HG03378 (cell line): ENCODE data around the gene CLDN1.
"Not testable (repeated sequence)": the region's sequence is repeated elsewhere in the genome, so short reads cannot be mapped to it uniquely, and the experiment has no call there.

Source experiments
- ATAC-seq: cut with Tn5 transposase; IDR thresholded peaks from one replicate; pipeline ENCODE4 v1.9.1; 2021; ENCODE audit warnings: mild to moderate bottlenecking, moderate library complexity; ENCODE audit not compliant: unreplicated experiment

CLDN1 gene

DNA sequence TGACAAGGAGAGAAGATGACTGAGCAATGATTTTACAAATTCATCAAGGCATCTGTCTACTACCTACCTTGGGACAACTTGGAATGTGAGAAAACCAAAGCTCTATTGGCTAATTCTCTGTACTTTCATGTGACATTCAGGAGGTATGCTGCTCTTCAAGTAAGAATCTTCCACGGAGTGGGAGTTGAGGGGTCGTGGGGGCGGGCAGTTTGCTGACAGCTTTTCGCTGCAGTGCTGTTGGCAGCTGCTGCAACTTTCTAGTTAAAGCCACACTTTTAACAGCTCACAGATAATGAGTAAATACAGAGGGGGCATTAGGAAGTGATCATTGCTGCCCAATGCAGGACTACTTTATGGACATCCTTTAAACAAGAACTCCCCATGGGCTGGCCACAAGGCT, 22.3 kb downstream of the CLDN1 start:
- no peak for ATAC-seq

DNA sequence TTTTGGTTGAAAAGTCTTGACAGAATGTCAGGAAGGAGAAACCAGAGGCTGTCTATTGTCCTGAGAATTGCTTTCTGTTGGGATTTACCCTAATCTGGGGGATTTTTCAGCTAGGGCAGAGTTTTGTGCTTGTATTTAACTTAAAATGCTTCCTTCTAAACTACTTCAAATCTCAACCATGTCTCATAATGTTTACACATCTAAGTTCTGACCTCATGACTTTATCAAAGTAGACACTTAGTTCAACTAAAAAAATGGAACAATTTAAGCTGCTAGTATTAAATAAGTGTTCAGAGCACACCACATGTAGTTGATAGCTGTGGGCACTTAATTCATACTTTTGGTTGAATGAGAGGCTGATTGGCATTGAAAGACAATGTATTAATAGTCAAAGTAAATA, 28.2 kb downstream of the CLDN1 start:
- no peak for ATAC-seq

DNA sequence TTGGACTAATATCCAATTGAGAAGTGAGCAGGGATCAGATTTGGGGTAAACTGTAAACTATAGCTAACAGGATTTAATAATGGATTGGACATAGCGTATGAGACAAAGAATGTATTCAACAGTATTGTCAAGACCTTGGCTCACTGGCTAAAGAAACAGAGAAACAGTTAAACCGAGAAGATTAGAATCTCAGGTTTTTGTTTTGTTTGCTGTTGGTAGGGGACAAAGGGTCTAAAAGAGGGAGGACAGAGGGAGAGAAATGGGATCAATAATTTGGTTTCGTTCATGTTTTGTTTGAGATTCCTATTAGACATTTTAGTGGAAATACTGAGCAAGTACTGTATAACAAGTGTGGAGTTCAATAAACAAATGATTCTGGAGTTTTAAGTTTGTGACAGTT, 28.6 kb downstream of the CLDN1 start:
- ATAC-seq: no peak

DNA sequence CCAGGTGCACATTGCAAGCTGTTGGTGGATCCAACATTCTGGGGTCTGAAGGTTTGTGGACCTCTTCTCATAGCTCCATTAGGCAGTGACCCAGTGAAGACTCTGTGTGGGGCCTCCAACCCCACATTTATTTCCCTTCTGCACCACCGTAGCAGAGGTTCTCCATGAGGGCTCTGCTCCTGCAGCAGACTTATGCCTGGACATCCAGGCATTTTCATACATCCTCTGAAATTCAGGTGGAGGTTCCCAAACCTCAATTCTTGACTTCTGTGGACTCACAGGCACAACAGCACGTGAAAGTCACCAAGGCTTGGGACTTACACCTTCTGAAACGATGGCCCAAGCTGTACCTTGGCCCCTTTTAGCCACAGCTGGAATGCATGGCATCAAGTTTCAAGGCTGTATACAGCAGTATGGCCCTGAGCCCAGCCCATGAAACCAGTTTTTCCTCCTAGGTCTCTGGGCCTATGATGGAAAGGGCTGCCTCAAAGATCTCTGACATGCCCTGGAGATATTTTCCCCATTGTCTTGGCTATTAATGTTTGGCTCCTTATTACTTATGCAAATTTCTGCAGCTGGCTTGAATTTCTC, 30.2 kb downstream of the CLDN1 start:
- ATAC-seq: no peak

GRCh38 chr3:190289989-190290388, 32.3 kb downstream of the CLDN1 start:
- no peak for ATAC-seq

DNA sequence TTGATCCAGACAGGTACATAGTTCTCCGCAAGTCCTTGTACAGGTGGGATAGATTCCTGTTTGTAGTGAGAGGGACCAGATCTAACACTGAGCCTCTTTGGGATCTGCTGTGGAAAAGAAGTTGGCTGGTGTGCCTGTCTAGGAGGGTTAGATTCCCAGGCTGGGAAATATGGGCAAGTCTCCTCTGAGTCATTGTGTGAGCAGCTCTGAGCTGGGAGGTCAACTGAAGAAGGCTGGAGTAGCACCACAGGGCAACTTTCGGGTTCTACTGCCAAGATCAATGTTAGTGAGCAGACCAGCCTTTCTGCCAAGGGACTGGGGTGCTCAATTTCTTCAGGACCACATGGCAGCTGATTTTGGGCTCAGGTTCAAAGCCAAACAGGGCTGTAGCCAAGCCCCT, 33.4 kb downstream of the CLDN1 start:
- ATAC-seq: no peak

DNA sequence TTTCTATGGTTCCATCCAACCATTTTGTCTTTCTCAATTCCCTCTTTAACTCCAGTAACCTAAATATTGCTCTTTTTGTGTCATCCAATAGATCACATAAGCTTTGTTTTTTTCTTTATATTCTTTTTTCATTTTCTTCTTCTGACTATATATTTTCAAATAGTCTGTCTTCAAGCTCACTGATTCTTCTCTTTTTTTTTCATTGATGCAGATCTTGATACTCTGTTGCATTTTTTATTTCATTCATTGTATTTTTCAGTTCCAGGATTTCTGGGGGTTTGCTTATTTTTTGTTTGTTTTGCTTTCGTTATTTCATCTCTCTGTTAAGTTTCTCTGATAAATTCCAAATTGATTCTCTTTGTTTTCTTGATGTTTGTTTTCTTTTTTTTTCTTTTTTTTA, 36.2 kb downstream of the CLDN1 start:
- ATAC-seq: no peak

DNA sequence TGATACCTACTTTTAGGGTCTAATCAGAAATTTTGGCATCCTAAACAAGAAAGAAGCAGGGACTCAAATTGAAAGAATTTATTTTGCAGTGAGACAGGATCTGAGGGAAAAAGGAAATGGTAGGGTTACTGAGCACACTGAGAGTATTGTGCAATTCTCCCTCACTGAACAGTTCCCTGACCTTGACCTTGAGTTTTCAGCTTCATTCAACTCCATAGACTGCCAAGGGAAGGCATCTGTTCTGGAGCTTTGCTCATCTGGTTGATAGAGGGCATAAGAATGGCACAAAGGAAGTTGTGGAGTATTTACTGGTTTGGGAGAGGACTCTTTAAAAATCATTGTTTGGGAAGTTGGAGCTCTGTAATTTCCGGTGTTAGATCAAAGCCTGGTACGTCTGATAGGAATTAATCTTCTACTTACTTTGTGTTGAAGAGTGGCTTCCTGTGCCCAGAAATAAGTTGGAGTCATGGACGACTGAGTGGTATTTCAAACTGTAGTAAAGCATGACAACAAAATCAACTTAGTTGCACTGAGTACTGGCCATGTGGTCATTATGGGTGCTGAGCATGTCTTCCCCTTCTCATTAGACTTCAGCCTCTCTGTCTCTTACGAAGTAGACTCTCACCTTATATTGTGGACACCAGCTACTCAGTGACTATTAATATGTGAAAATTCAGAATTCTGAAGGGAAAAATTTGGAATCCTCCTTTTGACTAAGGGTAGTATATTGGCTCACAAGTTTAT, 40.8 kb downstream of the CLDN1 start:
- no peak for ATAC-seq

GRCh38 chr3:190279690-190280089, 42.6 kb downstream of the CLDN1 start:
- ATAC-seq: no peak

DNA sequence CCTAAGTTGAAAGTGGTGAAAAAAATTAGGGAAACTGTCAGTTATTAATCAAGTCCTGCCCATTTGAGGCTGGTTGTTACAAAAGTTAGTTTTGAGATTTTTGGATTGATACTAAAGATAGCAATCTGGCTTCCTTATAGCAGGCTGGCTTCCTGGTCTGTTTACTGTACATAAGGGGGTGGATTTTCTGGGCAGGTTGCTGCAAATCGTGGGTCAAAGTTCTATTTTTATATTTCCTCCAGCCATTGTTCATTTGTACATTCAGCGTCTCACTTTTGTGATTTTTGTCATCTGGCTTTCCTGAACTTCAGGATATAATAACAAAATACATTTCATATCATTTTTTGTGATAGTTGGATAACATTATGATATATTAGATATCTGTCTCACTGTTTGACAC, 49.5 kb downstream of the CLDN1 start:
- ATAC-seq: no peak

DNA sequence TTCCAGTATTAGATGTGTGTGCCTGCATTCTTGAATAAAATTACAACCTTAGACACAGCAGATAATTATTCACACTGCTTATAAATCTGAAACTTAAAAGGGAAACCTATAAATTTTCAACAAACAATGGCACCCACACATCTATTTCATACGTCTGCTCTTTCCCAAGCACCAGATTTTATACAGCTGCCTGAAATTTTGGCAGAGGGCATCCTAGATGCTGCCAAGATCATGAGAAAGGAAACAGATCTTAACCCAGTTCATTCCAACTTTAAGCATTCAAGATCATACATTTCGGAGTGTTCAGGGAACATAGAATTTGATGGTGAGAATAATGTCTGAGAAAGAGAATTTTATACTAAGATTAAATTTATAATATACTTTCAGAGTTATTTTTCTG, 53.1 kb downstream of the CLDN1 start:
- ATAC-seq: no peak

GRCh38 chr3:190267464-190267863, 54.8 kb downstream of the CLDN1 start:
- not testable (repeated sequence) for ATAC-seq

DNA sequence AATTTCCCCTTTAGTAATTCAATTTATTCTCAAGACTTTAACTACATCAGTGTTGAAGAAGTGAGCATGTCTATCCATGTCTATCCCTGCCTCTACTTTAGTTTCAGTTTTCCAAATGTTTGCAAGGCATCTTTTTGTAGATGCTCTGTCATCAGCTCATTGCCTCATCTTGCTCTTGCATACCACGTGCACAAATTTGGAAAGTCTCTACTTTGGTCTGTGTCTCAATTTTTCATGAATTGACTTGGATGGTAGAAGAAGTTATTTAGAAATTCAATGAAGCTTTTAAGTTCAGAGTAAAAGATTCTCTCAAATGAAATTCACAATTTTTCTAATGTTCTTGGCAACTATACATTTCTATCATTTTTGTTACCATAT, 55.3 kb downstream of the CLDN1 start:
- no peak for ATAC-seq

GRCh38 chr3:190266265-190266912, 55.9 kb downstream of the CLDN1 start:
- ATAC-seq: no peak

- no peak for ATAC-seq
These were observed 56.5 kb downstream of the CLDN1 start for GRCh38 chr3:190265796-190266195.

- no peak for ATAC-seq
These were observed 57.1 kb downstream of the CLDN1 start for GRCh38 chr3:190265126-190265525.

DNA sequence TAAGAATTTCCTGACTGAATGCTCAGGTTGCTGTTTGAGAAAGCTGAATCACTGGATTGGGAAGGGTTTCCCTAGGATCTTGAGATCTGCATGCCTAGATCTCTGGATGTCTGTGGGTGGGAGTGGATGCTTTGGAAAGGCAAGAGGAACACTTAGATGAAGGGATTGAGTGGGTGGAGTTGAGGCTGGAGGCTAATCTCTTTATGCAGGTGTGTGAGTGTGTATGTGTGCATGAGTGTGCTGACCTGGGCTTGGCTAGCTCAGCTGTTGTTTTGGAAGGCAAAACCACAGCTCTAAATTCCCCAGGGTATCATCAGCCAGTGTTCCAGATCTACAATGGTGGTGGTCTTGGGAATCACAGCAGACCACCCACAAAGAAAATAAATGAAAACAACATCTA, 60.5 kb downstream of the CLDN1 start:
- ATAC-seq: no peak

- ATAC-seq: no peak
These were observed 61.2 kb downstream of the CLDN1 start for GRCh38 chr3:190261015-190261414.

GRCh38 chr3:190260301-190260700, 61.9 kb downstream of the CLDN1 start:
- no peak for ATAC-seq

DNA sequence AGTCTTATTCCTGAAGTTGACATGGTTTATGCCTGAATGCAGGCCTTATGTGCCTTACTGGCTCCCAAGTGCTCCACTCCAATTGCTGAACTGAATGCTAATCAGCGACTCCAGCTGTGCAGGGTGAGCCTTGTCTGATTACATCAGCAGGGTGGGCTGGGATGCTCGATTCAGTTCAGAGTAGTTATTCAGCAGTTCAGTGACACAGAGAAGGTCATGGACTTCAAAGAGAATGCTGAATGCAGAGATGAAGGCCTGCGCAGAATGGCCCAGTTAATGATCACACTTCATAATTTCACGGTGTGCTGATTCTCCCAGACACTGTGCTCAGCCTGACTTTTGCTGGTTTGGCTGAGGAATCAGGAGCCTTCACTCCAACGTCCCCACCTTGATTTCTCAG, 63.6 kb downstream of the CLDN1 start:
- ATAC-seq: no peak
